HCT116 (cell line): Measurements from ENCODE around the gene GALNT2. TPM values are rescaled to one million over a fixed set of nuclear protein-coding genes. Genes with fewer than 3 reads are reported as not detected.

ENCODE experiments used
- ATAC-seq: fragments of 200-7000 bp; cut with Tn5 transposase; 2 replicates; pipeline ENCODE4 v1.9.1; 2020; ENCODE audit warnings: mild to moderate bottlenecking, moderate library complexity
- BruUV-seq: library from RNA; stranded (reverse); fragments of 400-500 nt; replicated peaks from 2 replicates; lab custom pipeline; 2021; lab: Mats Ljungman, UMichigan
- CTCF ChIA-PET: fragments of 300-600 bp; sonication (Branson Sonifier 250); formaldehyde crosslinking; loops from one replicate; lab custom pipeline; 2021; ENCODE audit warnings: antibody characterized with exemption; lab: Charles Lee
- POLR2A ChIA-PET: fragments of 300-600, 350-600 bp; sonication (Branson Sonifier 250); formaldehyde crosslinking; loops from one replicate; lab custom pipeline; 2021; ENCODE audit warnings: antibody characterized with exemption; lab: Charles Lee
- RAD21 ChIA-PET, 2 experiments: fragments of 300-600 bp; sonication (Branson Sonifier 250); formaldehyde crosslinking; loops; one replicate each; lab custom pipeline; 2023; ENCODE audit warnings: low total read pairs in 2 of 2; ENCODE audit not compliant: uncharacterized antibody in 2 of 2, unreplicated experiment in 2 of 2, low non-redundant PET in 1 of 2; lab: Charles Lee
- DNase-seq: peaks from one replicate; pipeline ENCODE4 v3.0.0-alpha.2; 2010; ENCODE audit warnings: low read depth, low spot score
- H2AFZ ChIP-seq: fragments of 200-600 bp; shearing (Covaris generic), sonication (generic); 2 replicates; pipeline ENCODE4 v1.6.1; 2017; ENCODE audit warnings: low read depth, mixed run types, mixed read lengths, antibody characterized with exemption, low read length; ENCODE audit not compliant: poor library complexity, severe bottlenecking
- H3K27ac ChIP-seq: 2 replicates; pipeline ENCODE4 v1.5.1; 2012; ENCODE audit warnings: low read depth, low read length
- H3K27me3 ChIP-seq: fragments of 200-600 bp; sonication (generic); 2 replicates; pipeline ENCODE4 v1.6.1; 2016; ENCODE audit warnings: mixed run types, low read length, mixed read lengths; ENCODE audit not compliant: insufficient read depth
- H3K36me3 ChIP-seq, 2 experiments: fragments of 200-500 bp in 1 of 2; fragments of 200-600 bp in 1 of 2; sonication (Bioruptor generic) in 1 of 2; sonication (generic) in 1 of 2; 2 replicates each; pipeline versions ENCODE4 v1.5.1 to v1.6.1; 2014 to 2016; ENCODE audit warnings: low read length in 2 of 2, inconsistent platforms in 1 of 2, mixed read lengths in 1 of 2, mixed run types in 1 of 2; ENCODE audit not compliant: insufficient read depth in 2 of 2, control insufficient read depth in 1 of 2
- H3K4me1 ChIP-seq, 2 experiments: fragments of 200-600 bp in 1 of 2; sonication (generic) in 1 of 2; 2 replicates each; pipeline versions ENCODE4 v1.5.1 to v1.6.1; 2012 to 2017; ENCODE audit warnings: low read length in 2 of 2, inconsistent platforms in 1 of 2, mild to moderate bottlenecking in 1 of 2, mixed read lengths in 1 of 2, mixed run types in 1 of 2, moderate library complexity in 1 of 2; ENCODE audit not compliant: insufficient read depth in 2 of 2, control insufficient read depth in 1 of 2
- H3K4me2 ChIP-seq: fragments of 200-600 bp; sonication (generic); 2 replicates; pipeline ENCODE4 v1.6.1; 2017; ENCODE audit warnings: mixed run types, low read length, mixed read lengths
- H3K4me3 ChIP-seq, 2 experiments: fragments of 200-600 bp in 1 of 2; sonication (generic) in 1 of 2; replicated peaks in 1 of 2; 2 replicates each; pipeline ENCODE4 v1.5.1; 2011 to 2016; ENCODE audit warnings: low read length in 2 of 2, control low read depth in 1 of 2, low read depth in 1 of 2, mild to moderate bottlenecking in 1 of 2, mixed read lengths in 1 of 2, mixed run types in 1 of 2
- H3K79me2 ChIP-seq: fragments of 200-600 bp; sonication (generic); 2 replicates; pipeline ENCODE4 v1.6.1; 2017; ENCODE audit warnings: mild to moderate bottlenecking, mixed run types, low read length, moderate library complexity, mixed read lengths; ENCODE audit not compliant: insufficient read depth
- H3K9ac ChIP-seq: fragments of 200-600 bp; sonication (generic); 2 replicates; pipeline ENCODE4 v1.6.1; 2016; ENCODE audit warnings: low read length, mixed read lengths
- H3K9me2 ChIP-seq: fragments of 200-600 bp; sonication (generic), shearing (Covaris generic); 2 replicates; pipeline ENCODE4 v1.6.1; 2017; ENCODE audit warnings: mixed run types, mild to moderate bottlenecking, moderate library complexity; ENCODE audit not compliant: insufficient read depth
- H3K9me3 ChIP-seq, 2 experiments: fragments of 200-500 bp in 1 of 2; fragments of 200-600 bp in 1 of 2; sonication (Bioruptor generic) in 1 of 2; sonication (generic) in 1 of 2; 2 replicates each; pipeline ENCODE4 v1.6.1; 2014 to 2017; ENCODE audit warnings: low read length in 2 of 2, mixed read lengths in 2 of 2, inconsistent platforms in 1 of 2, low read depth in 1 of 2, mild to moderate bottlenecking in 1 of 2, mixed run types in 1 of 2, moderate library complexity in 1 of 2; ENCODE audit not compliant: control insufficient read depth in 1 of 2, insufficient read depth in 1 of 2
- H4K20me1 ChIP-seq: fragments of 200-600 bp; sonication (generic), shearing (Covaris generic); 2 replicates; pipeline ENCODE4 v1.6.1; 2017; ENCODE audit warnings: mixed run types, mild to moderate bottlenecking, moderate library complexity; ENCODE audit not compliant: insufficient read depth
- EZH2 ChIP-seq: fragments of 200-600 bp; sonication (generic); IDR thresholded peaks from 2 replicates; pipeline ENCODE4 v1.6.1; 2017; ENCODE audit warnings: antibody characterized with exemption, mixed run types
- EZH2phosphoT487 ChIP-seq: fragments of 200-600 bp; IDR thresholded peaks from 2 replicates; pipeline ENCODE4 v1.6.1; 2018; ENCODE audit warnings: antibody characterized with exemption, borderline replicate concordance
- JUND ChIP-seq: IDR thresholded peaks from 2 replicates; pipeline ENCODE4 v1.6.1; 2012
- RAD21 ChIP-seq: IDR thresholded peaks from 2 replicates; pipeline ENCODE4 v1.6.1; 2012; ENCODE audit warnings: low read depth, mild to moderate bottlenecking
- REST ChIP-seq: IDR thresholded peaks from 2 replicates; pipeline ENCODE4 v1.6.1; 2012; ENCODE audit warnings: low read depth
- SRF ChIP-seq: IDR thresholded peaks from 2 replicates; pipeline ENCODE4 v1.6.1; 2012; ENCODE audit warnings: low read depth
- ZBTB33 ChIP-seq: IDR thresholded peaks from 2 replicates; pipeline ENCODE4 v1.6.1; 2011; ENCODE audit warnings: mild to moderate bottlenecking, low read length, moderate library complexity; ENCODE audit not compliant: insufficient replicate concordance; ENCODE audit errors: extremely low read depth
- intact Hi-C: fragments of 100-400 bp; cut with micrococcal nuclease; formaldehyde crosslinking; loops from 2 replicates; pipeline ENCODE4 v1.10.0; 2022
- total RNA-seq: library from RNA; stranded (reverse); gene quantifications from one replicate; pipeline ENCODE4 v1.2.1, GENCODE V29; 2021; ENCODE audit not compliant: unreplicated experiment

The GALNT2 gene
- total RNA-seq, 1 experiment from 2014 or later: 40.8 TPM

- Histone ChIP-seq H3K9me3 (no peaks in the 10 kb centered on the region), H3K27me3 (no peaks in the 10 kb centered on the region), H3K36me3 (0 out of 4 replicates have a peak, but pooled peaks cover 0 to 2% of the 10 kb centered on the region in 2 experiments), H2AFZ (no peak overlapping the region), H3K27ac (no peak overlapping the region), H3K4me3 (no peak overlapping the region), H3K4me2 (no peak overlapping the region), H3K9ac (no peak overlapping the region), H3K9me2 (no peaks in the 10 kb centered on the region), H3K4me1 (no peaks in the 10 kb centered on the region), H3K79me2 (no peaks in the 10 kb centered on the region), H4K20me1 (no peaks in the 10 kb centered on the region)
- ChIA-PET CTCF (no interaction called here), RAD21 (no interaction called here), POLR2A (no interaction called here)
- ATAC-seq (no peak), DNase-seq (no peak)
- intact Hi-C loops: no loop called here
- TF ChIP-seq SRF (no peak), RAD21 (no peak), JUND (no peak), REST (no peak), EZH2phosphoT487 (no peak), EZH2 (no peak), ZBTB33 (no peak)
- no TSS peak for BruUV-seq
These were observed 213.9 kb downstream of the GALNT2 start for GRCh38 chr1:230280906-230281413.
